Stimulated activated CD4-positive, alpha-beta T cell treated with anti-CD3 and anti-CD28 coated beads, Interleukin-1b, Interleukin-23, amount 100 ng/mL, for 24 hours (primary cell): ENCODE results near the gene RRBP1.
"Not testable (repeated sequence)": the region's sequence is repeated elsewhere in the genome, so short reads cannot be mapped to it uniquely, and the experiment has no call there.

Experiments
- DNase-seq, 4 experiments: peaks; one replicate each; pipeline ENCODE4 v3.0.0-alpha.2; 2020; ENCODE audit warnings: low read depth in 4 of 4, low spot score in 1 of 4

RRBP1 gene

DNA sequence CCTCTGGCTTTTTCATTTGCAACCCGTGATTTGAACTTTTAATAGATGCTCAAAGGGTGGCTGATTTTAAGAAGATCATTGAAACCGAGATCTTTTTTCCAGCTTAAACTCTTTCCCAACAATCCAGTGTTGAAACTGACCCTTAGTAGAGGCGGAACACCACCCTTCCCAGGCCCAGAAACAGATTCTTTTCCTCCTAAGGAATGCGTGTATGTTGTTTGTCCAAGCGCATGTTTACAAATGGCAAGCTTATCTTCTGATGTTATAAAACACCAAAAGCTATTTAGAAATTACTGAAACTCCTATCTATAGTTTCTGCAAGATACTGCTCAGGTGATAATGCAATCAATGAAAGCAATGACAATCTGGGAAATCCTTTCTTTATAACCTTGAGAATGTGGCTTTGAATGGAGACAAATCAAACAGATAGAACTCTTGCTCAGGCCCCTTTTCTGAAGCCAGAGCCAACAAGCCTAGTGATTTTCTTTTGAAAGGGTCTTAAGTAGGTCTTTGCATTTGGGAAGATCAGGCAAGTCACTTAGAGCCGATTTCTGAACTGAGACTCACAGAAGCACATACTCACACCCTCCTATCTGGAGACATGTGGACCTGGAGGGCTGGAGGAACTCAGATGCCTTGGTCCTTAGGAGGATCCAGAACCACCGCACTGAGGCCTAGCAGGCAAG is 26.8 kb upstream of the RRBP1 start:
- DNase-seq, result no peak

- not testable (repeated sequence) for DNase-seq
Measured at GRCh38 chr20:17707951-17708350, 25.9 kb upstream of the RRBP1 start.

- no peak for DNase-seq
Measured at GRCh38 chr20:17706632-17707031, 24.6 kb upstream of the RRBP1 start.

DNA sequence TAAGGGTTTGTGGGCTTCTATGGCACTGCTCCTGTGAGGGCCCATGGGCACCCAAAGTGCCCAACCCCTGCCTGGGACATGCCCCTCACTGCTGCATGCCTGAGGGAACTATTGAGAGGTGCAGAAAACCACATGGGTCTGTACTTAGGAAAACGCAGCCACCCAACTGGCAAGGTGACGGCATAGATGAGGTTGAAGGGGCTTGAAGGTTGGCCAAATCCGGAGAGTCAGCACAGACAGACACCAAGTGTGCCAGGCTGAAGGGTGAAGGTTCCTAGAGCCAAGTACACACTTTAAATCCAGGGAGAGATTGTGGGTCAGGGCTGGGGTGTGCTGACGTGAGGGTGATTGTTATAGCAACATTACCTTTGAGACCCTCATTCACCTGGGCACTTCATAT is 23.9 kb upstream of the RRBP1 start:
- no peak for DNase-seq

GRCh38 chr20:17704589-17705317 is 22.7 kb upstream of the RRBP1 start:
- DNase-seq, result no peak

DNA sequence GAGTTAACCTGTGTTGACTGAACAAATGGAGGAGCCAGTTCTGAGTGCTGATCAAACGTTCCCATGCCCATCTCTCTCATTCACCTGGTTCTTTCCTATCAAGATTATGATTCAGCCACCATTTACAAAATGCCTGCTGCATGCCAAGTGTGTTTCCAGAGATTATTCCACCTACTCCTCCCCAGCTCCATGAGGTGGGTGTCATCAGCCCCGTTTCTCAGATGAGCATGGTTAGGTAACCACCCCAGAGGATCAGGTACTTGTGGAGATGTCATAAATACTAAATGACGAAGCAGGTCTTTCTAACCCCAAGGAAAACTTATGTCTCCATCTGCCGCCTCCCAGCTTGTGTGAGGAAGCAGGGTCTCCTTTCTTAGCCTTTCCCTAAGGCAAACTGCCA is 19.8 kb upstream of the RRBP1 start:
- no peak for DNase-seq

- DNase-seq, result no peak
Measured at GRCh38 chr20:17700637-17701036, 18.6 kb upstream of the RRBP1 start.

- no peak for DNase-seq
Measured at GRCh38 chr20:17699931-17700351, 17.9 kb upstream of the RRBP1 start, which contains the start of gene BANF2. Gene BANF2, plus strand, starts transcription at chr20:17699966. Its CDS starts 25,060 bp downstream, at chr20:17725026.

DNA sequence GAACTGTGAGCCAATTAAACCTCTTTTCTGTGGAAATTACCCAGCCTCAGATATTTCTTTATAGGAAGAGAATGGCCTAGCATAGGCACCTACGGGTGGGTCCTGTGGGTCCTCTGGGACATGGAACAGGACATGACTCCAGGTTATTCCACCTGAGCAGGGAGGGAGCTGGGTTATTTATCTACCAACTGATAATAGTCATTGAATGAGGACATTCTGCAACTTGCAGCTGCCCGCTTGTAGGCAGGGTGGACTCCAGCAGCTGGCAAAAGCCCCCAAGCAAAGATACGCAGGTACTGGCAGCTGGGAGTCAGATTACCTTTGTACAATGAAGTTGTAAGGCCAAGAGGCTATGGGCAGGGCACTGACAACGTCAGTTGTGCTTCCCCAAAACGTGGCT is 16.3 kb upstream of the RRBP1 start:
- no peak for DNase-seq

DNA sequence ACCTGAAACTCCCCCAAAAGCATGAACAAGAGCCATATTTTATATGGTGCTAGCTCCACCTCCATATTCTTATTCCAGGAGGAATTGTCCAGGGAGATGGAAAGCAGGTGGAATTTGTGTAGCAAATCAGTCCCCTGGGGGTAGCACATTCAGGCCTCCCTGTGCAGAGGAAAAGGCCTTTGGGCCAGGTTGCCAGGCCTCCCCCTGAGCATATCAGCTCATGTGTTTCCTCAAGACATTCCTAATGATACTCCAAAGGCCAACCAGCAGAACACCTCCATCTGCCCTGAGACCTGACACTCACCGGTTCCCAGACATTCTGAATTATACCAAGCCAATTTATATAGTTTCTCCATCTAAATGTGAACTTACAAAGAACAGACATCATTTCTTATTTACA is 15.1 kb upstream of the RRBP1 start:
- no peak for DNase-seq

DNA sequence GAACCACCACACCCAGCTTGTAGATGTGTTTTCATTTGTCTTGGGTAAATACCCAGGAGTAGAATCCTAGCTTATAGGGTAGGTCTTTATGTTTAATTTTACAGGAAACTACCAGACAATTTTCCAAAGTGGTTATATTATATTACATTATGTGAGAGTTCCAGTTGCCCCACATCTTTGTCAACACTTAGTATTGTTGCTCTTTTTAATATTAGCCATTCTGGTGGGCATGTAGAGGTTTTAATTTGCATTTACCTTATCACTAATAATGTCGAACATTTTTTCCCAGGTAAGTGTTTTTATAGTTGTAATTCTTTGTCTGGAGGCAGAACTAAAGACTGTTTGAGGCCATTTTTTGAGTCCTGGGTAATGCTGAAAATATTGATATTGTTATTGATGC is 14.2 kb upstream of the RRBP1 start:
- DNase-seq, result no peak

DNA sequence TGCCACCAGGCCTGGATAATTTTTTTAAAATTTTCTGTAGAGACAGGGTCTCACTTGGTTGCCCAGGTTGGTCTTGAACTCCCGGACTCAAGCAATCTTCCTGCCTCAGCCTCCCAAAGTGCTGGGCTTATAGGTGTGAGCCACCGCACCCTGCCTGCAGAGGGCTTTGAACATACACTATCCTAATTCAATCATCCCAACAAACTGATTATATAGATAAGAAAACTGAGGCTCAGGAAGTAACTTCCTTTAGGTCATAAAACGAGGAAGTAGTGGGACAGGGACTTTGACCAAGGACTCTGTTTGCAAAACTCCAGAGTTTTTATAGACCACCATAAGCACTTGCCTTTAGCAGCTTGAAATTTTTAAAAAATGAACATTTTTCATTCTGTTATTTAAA is 12.7 kb upstream of the RRBP1 start:
- no peak for DNase-seq

- no peak for DNase-seq
Measured at GRCh38 chr20:17693444-17694001, 11.5 kb upstream of the RRBP1 start.

GRCh38 chr20:17691758-17692157 is 9.7 kb upstream of the RRBP1 start:
- no peak for DNase-seq

- DNase-seq, result no peak
Measured at GRCh38 chr20:17690144-17690543, 8.1 kb upstream of the RRBP1 start.

DNA sequence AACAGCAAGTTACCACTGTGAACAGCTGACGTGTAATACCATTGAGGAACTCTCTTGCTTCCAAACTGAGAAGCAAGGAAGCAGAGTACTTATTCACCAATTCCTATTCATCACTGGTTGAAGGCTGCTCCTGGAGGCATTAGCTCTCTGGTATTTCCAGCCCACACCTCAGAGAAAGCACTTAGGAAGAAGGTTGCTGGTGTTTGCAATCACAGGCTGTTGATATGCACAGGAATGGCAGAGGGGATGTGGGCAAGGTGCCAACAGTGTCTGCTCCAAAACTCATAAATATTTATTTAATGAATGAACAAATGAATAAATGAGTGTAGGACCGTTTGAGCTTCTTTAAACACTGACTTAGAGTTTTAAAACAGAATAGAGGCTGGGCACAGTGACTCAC is 6.9 kb upstream of the RRBP1 start:
- no peak for DNase-seq

GRCh38 chr20:17687800-17688199 is 5.8 kb upstream of the RRBP1 start:
- no peak for DNase-seq

- no peak for DNase-seq
Measured at GRCh38 chr20:17685168-17685567, 3.1 kb upstream of the RRBP1 start.

- DNase-seq, result no peak
Measured at GRCh38 chr20:17684077-17684888, 2.2 kb upstream of the RRBP1 start.

DNA sequence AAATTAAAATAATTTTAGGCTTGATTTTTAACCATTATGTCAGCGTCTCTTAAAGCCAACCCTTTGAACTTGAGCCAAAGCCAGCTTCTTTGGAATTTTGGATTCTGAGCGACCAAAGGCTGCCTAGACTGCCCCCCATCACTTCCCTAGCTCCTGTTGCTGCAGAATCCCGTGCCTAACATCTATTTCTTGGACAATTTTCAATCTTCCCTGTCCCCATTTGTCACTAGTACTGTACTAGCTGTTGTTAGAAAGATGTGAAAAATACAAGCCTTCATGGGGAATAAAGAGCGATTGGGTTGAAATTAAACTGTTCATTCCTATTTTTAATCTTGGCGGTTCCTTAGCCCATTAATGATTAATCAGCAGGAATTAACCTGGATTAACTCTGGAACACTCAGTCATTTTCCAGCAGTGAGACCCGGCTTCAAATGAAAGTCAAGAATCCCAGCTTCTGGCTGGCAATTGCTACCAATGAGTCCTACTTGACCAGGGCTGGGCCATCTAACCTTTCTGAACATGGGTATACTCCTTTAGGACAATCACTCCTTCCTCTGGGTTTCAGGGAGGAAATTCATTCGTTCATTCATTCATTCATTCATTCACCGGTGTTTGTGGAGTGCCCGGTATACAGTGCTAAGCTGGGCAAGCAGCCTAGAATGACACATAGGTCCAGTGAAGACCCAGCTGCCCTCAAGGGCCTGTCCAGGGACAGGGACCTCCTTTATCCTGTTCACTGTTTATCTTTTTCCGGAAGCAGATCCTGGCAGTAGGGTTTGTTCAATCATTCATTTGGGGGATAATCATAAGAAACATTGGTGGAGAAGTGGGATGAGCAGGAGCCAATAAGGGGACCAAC is 1.4 kb upstream of the RRBP1 start:
- no peak for DNase-seq

- DNase-seq, result no peak
Measured at GRCh38 chr20:17682889-17683198, 802 bp upstream of the RRBP1 start.
